CD4-positive, alpha-beta T cell treated with Interleukin-4 for 1 hour (primary cell): Measurements from ENCODE around the gene ATP5F1D.
"Not testable (repeated sequence)": the region's sequence is repeated elsewhere in the genome, so short reads cannot be mapped to it uniquely, and the experiment has no call there.

Experiments
- DNase-seq, 2 donors: peaks; one replicate each; pipeline ENCODE4 v3.0.0-alpha.2; 2020 to 2022

The ATP5F1D gene

GRCh38 chr19:1241417-1242095, at the start of gene ATP5F1D:
ATP5F1D (plus strand) TSS chr19:1241751; CDS start chr19:1241851, 100 bp downstream.
- DNase-seq: peak; percentile 92 to 93

- DNase-seq: no peak
Measured at GRCh38 chr19:1199531-1199930, 42.0 kb upstream of the ATP5F1D start.

GRCh38 chr19:1200614-1201013, 40.9 kb upstream of the ATP5F1D start:
- not testable (repeated sequence) for DNase-seq

GRCh38 chr19:1205114-1206099, 36.1 kb upstream of the ATP5F1D start, which contains the start of gene STK11:
STK11 (plus strand) TSS chr19:1205778; CDS start chr19:1206914, 1,136 bp downstream.
- DNase-seq: peak; percentile 98 to 99

GRCh38 chr19:1206150-1206863, 35.2 kb upstream of the ATP5F1D start:
- DNase-seq: no peak

- peak; percentile 30 to 48 for DNase-seq
Measured at GRCh38 chr19:1206864-1207450, 34.6 kb upstream of the ATP5F1D start.

- DNase-seq: not testable (repeated sequence)
Measured at GRCh38 chr19:1208830-1209229, 32.7 kb upstream of the ATP5F1D start.

- no peak for DNase-seq
Measured at GRCh38 chr19:1210227-1210538, 31.4 kb upstream of the ATP5F1D start.

- DNase-seq: no peak
Measured at GRCh38 chr19:1211494-1212234, 29.9 kb upstream of the ATP5F1D start.

GRCh38 chr19:1213391-1214286, 27.9 kb upstream of the ATP5F1D start:
- peak; percentile 73 to 79 for DNase-seq

- no peak for DNase-seq
Measured at GRCh38 chr19:1214299-1214861, 27.2 kb upstream of the ATP5F1D start.

- no peak for DNase-seq
Measured at GRCh38 chr19:1214862-1215731, 26.5 kb upstream of the ATP5F1D start.

GRCh38 chr19:1216756-1217155, 24.8 kb upstream of the ATP5F1D start:
- DNase-seq: no peak

GRCh38 chr19:1217366-1217765, 24.2 kb upstream of the ATP5F1D start:
- no peak for DNase-seq

GRCh38 chr19:1218751-1219567, 22.6 kb upstream of the ATP5F1D start:
- DNase-seq: no peak

- DNase-seq: no peak
Measured at GRCh38 chr19:1219786-1220476, 21.6 kb upstream of the ATP5F1D start.

- no peak for DNase-seq
Measured at GRCh38 chr19:1220477-1220930, 21.0 kb upstream of the ATP5F1D start.
